Keratinocyte (primary cell): ENCODE data around the gene ROBO3.

Experiments used
- CTCF ChIP-seq, 3 experiments: IDR thresholded peaks in 1 of 3; conservative IDR thresholded peaks in 1 of 3; optimal IDR thresholded peaks in 1 of 3; 2 replicates in 2 of 3; 3 replicates in 1 of 3; pipeline versions ENCODE3 to v1.5.1; 2011; ENCODE audit warnings: low read length in 3 of 3, mild to moderate bottlenecking in 3 of 3, moderate library complexity in 2 of 3, control low read depth in 1 of 3, inconsistent platforms in 1 of 3; ENCODE audit not compliant: insufficient read depth in 2 of 3; ENCODE audit errors: extremely low read depth in 1 of 3
- EZH2 ChIP-seq: IDR thresholded peaks from one replicate; pipeline ENCODE4 v1.6.1; 2012; ENCODE audit warnings: inconsistent platforms, mild to moderate bottlenecking, low read length, moderate library complexity

GRCh38 chr11:124884869-124885479, 19.7 kb downstream of the ROBO3 start:
- no peak for TF ChIP-seq CTCF (optimal IDR thresholded peaks at IDR 0.05 in 1 of 3, IDR thresholded peaks at IDR 0.05 in 1 of 3, conservative IDR thresholded peaks at IDR 0.05 in 1 of 3; ENCODE audit: extremely low read depth in 1 of 3, insufficient read depth in 2 of 3, low read length in 3 of 3)
- TF ChIP-seq EZH2: no peak
